Measurements from ENCODE around the gene THAP11.
A peak's percentile ranks its signal among the peaks of the same experiment; 100 is the strongest.
"Not testable (repeated sequence)": the region's sequence is repeated elsewhere in the genome, so short reads cannot be mapped to it uniquely, and the experiment has no call there.

The THAP11 gene

DNA sequence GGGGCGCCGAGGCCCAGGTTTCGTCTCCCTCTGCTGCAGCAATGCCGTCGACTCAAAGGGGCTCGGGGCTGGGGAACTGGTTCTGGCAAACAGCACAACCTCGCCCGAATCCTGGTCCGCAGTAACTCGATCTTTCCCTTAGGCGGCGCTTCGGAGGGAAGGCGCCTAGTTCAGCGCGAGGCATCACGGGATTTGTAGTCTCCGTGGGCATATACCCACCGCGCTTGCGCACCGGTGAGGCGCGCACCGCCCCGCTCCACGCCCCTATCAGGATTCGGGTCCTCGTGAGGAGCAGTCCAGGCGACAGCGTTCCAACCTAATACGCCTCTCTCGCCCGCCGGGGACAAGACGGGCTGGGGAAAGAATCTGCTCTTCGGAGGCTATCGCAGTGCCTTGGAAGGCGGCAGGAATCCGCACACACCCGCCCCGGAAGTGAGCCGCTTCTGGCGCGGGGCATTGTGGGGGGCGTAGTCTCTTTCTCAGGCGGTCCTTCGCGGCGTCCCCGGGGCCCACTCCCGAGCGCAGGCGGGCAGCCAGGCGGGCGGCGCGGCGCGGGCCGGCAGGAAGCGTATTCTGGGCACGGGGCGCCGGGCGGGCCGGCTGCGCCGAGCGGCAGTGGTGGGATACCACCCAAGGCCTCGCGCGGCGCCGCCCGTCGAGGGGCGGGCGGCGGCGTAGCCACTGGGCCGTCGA, at the start of gene THAP11:
THAP11 (plus strand) TSS at position 505 of the 693 bp plus-strand sequence. CDS start 235 bp downstream, outside the sequence.
- peak; percentile 75 for DNase-seq

DNA sequence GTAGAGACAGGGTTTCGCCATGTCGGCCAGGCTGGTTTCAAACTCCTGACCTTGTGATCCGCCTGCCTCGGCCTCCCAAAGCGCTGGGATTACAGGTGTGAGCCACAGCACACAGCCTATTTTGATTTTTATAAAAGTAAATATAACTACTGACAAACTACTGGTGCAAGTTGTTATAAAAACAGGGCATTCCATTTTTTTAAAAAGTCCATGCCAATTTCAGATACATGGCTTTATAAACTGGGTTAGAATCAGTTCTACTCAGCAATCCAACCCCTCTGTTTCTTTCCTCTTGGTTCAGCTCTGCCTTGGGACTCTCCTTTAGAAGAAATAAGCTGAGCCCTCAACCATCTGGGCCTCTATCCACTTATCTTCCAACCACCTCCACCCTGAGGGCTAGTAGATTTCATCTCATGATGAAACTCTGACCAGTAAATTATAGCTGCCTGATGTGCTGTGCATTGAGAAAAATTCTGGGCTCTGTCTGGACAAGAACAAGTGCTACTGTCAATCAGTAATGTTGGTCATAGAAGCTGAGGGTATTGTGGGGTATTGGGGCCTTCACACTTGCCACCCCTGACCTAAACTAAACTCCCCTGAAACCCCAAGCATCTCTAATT, 45.9 kb upstream of the THAP11 start:
- no peak for DNase-seq

DNA sequence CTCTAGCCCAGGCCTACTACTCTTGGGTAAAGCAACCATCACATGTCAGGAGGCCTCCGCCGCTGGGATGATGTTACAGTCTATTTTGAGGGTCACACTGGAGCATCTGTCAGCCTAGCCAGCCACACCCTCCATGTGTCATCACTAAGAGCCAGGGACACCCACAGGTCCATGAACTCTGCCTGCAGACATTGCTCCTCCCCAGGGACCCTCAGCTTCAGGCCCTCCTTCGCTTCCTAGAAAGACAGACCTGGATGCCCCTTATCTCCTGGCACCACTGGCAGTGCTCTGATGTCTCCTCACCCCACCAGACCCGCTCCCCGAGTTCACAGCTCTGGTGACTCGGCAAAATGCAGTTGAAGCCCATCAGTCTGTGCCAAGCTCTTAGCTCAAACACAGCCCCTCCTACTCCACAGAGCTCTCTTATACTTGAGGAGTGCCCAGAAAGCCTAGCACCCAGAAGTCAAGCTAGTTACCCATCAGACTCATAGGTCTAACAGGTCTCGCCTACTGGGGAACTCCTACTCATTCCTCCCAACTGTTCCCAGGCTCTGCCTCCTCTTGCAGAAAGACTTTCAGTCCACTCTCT, 41.7 kb upstream of the THAP11 start:
- DNase-seq = no peak

DNA sequence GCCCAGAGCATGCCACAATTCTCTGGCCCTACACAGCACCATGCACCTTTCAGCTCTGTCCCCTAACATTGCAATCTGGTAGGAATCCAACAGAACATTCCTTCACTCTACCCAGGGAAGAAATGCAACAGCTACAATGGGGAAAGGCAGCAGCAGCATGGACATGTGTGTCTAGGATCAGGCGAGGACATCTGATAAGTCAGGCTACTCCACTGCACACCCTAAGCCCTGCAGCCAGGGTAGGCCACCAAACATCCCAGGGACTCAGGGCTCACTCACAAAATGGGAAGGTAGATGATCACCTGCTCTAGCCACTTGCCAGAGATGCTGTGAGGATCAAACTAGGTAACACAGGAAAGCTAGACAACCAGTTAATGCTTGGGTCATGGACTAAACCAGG, 40.9 kb upstream of the THAP11 start:
- no peak for DNase-seq

DNA sequence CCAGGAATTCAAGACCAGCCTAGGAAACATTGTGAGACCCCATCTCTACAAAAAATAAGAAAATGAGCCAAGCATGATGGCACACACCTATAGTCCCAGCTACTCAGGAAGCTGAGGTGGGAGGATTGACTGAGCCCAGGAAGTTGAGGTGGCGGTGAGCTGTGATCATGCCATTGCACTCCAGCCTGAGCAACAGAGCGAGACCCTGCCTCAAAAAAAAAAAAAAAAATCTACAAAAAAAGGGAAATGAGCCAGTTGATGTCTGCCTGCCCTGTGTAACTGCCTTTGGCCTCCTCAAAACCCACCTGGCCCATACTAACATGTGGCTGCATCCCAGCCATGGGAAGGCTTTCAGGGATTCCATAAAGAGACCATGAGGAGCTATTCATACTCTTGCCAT, 40.2 kb upstream of the THAP11 start:
- no peak for DNase-seq

DNA sequence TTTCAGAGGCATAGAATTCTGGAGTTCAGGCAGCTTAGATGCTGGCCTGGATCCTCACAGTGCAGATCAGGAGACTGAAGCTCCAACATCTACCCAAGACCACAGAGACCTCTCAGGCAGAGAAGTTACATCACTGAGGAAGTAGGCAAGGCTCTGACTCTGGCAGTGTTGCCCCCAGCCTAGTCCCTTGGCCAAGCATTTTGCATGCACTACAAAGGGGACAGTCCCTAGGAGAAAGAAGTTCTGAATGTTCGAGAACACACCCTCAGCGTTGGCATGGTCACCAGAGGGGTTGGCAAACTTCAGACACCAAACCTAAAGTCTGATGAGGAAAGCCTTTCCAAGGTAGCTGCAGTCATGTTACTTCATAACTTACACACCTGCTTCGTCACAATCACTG, 38.2 kb upstream of the THAP11 start:
- no peak for DNase-seq

DNA sequence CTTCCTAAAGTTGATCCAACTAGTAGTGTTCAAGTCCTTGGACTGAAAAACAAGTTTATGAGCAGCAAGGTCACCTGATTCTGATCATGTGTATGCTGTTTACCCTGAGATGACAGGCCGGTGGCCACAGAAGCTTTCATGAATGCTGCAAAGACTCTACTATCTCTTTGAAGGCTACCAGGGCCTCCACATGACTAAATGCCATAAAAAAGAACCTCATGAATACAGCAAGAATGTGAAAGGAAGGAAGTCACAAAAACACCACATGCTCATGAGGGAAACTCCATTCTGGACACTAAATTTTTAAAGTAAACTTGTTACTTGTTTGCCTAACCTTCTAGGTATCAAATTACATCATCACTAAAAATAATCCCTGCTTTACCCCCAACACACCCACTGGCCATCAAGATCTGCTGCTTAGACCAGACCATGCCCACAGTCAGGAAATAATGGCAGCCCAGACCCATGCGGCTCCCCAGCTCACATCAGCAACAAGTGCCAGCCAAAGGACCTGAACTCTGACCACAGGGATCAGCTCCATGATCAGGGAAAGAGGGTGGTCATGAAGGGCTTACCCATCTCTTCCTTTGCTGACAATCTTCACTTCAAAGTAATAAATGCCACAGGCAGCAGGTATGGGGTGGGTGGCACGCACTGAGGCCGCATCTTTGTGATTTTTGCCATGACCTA, 37.1 kb upstream of the THAP11 start:
- no peak for DNase-seq

DNA sequence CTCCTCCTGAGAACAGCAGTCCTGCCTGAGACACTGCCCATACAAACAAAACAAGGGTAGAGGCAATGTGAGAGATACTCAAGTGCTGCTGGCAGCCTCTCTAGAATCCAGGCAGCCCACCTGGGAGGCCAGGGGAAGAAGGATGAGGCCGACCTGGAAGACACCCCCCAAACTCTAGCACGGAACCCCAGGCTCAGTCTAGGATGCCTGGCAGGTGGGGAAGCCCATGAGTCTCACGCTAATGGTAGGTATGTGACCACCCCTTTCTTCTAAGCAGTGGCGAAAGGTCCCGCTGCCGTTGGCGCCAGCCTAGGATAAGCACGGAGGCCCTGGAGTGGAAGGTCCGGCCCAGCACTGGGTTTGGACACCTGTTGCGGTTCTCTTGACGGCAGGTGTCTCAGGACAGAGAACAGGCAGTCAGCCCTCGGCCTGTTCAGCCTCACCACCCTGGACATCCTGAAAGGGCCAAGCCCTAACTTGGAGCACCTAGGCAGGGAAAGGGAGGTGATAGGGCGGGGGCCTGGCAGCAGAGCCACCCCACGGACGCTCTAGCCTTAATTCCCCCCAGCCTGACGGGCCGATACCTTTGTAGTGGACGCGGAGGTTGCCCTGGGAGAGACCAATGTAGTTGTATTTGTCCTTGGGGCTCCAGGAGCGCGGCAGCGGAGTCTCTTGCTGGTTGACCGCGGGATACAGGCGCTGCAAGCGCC, 36.2 kb upstream of the THAP11 start:
- DNase-seq = no peak

DNA sequence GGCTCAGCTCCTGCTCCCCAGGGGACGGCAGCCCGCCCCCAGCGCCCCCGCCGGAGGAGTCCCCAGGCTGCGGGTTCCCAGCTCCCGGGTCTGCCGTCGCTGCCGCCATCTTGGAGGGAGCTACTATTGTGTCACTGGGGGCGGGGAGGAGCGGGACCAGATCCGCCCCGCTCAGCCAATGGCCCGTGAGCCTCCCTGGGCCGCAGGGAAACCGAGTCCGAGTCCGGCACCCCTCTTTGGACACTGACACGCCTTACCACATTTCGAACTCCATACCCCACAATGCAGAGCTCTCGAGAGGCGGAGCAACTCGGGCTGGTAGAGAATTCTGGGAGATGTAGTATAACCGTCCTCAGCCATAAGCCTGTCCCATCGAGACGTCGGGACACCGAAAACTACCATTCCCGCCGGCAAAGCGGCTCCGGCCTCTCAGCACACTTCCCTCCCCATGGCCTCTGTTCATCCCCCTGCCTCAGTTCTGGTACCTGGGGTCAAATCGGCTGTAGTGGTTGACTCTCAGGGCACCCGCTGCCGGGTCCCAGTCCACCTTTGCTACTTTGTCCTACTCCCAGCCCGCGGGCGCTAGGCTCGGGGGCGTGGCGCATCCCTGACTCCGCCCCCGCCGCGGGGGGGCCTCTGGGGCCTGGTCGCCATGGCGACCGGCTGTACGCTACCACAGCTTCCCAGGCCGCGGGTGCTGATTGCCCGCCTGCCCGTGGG, 35.5 kb upstream of the THAP11 start, which contains the start of the genes RANBP10 and TSNAXIP1:
RANBP10 (minus strand) TSS at position 133 of the 720 bp plus-strand sequence; CDS start at position 109, 24 bp downstream.
TSNAXIP1 (plus strand) TSS at position 462 of the 720 bp plus-strand sequence. CDS start 261 bp downstream, outside the sequence.
- peak; percentile 87 for DNase-seq

DNA sequence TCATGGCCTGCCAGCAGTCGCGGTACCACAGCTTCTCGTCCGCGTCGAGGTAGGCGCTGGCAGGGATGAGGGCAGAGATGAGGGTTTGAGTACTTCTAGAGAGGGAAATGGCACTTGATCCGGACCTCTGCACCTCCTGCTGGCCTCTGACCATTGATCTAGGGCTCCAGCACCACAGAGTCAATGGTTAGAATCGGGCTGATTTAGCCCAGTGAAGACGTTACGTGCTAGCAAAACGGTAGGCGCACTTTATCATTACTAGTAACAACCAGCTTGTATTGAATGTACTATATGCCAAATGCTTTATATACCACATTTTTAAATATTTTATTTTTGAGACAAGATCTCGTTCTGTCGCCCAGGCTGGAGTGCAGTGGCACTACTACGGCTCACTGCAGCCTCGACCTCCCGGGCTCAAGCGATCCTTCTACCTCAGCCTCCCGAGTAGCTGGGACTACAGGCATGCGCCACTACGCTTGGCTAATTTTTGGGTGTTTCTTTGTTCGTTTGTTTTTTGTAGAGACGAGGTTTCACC, 34.9 kb upstream of the THAP11 start:
- DNase-seq = no peak

DNA sequence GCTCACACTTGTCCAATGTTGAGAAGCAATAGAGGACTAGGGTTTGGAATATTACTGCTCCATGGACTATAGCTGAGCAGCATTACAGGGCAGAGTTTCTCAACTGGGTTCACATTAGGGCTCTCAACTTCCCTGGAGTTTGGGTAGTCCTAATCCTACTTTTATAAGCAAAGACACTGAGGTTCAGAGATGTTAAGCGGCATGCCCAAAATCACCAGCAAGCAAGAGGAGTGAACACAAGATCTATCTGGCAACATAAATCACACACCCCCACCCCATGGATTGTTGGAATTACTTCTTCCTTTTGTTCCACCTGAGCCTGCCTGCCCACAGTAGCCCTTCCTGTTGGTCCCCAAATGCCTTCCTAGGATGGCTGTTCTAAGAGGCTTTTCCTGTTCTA, 30.2 kb upstream of the THAP11 start:
- no peak for DNase-seq

DNA sequence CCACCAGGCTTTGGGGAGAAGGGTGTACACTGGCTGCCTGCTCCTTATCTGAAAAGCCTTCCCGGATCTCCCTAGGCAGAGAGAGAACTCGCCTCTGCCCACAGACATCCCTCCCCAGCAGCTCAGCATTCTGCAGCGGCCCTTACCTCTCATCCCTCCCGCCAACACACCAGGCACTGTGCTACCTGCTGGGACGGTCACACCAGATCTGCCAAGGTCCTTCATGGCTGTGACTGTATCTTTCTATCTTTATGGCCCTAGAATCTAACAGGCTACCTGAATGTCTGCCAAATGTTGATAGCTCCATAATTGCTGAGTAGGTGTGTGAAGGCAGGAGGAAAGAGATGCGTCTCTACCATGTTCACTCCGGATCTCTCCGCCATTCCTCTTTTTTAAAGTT, 27.6 kb upstream of the THAP11 start:
- DNase-seq = no peak

DNA sequence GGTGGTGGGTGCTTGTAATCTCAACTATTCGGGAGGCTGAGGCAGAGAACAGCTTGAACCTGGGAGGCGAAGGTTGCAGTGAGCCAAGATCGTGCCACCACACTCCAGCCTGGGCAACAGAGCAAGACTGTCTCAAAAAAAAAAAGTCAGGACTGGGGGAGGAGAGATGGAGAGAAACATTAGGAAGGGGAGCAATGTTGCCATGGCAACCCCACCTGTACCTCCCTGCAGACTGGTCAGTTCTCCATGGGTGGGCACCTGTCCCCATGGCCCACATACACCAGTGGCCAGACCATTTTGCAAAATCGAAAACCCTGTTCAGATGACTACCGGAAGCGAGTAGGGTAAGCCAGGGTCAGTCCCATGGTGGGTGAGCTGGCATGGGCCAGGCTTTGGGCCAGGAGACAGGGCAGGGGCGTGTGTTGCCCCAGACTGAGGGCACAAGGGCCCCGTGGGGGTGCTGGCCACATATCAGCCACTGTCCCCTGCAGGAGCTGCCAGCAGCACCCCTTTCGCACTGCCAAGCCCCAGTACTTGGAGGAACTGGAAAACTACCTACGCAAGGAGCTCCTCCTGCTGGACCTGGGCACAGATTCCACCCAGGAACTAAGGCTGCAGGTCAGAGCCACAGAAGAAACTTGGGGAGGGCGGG, 21.4 kb upstream of the THAP11 start:
- no peak for DNase-seq

DNA sequence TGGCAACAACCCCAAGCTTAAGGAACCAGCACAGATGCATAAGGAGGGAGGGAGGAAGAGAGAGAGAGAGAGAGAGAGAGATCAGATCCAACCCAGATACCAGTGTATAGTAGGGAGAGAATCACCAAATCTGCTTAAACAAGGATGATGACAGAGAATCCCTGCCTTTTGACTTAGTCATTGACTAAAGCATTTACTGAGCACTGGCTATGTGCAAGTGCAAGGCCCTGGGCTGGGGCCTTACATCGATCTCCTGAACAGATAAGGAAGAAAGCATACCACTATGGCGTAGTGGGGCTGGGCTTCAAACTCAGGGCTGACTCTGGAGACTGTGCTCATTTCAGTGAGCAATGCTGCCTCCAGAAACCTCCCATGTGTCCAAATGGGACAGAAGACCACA, 19.6 kb upstream of the THAP11 start:
- DNase-seq = no peak

DNA sequence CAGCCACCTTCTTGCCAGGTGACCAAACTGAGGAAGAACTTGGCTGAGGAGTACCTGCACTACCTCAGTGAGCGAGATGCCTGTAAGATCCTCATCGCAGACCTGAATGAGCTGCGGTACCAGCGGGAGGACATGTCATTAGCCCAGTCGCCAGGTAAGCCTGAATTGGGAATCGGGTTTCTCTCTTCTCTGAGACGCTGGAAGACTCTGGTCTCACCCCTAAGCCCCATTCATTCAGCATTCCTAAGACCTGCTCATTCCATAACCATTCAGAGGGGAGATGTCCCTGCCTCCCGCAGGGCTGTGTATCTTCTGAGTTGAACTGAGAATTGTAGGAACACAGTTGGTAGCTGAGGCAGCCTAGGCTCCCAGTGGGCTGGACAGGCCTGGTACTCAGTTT, 17.0 kb upstream of the THAP11 start:
- no peak for DNase-seq

DNA sequence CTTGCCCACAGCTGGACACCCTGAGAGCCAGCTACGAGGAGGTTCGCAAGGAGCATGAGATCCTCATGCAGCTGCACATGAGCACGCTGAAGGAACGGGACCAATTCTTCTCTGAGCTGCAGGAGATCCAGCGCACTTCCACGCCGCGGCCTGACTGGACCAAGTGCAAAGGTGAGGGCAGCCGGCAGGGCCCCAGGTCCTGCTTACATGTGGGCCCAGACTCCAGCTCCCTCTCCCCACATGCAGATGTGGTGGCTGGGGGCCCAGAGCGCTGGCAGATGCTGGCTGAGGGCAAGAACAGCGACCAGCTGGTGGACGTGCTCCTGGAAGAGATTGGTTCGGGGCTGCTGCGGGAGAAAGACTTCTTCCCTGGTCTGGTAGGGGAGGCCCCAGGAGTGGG, 16.2 kb upstream of the THAP11 start:
- DNase-seq = no peak

DNA sequence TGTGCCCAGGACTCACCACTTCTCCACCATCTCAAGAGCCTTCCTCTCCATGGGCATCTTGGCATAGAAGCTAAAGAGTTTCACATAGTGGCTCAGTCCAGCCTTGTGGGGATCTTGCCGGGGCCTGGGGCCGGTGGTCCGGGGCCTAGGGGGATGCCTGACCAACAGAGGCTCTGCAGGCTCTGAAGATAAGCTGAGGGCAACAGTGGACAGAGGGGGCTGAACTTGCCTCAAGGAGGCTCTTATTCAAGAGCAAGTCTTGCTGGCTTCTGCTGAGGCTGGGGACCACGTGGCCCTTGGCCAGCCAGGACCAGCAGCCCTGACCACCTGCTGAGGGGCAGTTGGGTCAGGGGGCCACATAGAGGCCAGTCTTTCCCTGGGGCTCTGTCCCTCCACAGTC, 13.5 kb upstream of the THAP11 start:
- no peak for DNase-seq

DNA sequence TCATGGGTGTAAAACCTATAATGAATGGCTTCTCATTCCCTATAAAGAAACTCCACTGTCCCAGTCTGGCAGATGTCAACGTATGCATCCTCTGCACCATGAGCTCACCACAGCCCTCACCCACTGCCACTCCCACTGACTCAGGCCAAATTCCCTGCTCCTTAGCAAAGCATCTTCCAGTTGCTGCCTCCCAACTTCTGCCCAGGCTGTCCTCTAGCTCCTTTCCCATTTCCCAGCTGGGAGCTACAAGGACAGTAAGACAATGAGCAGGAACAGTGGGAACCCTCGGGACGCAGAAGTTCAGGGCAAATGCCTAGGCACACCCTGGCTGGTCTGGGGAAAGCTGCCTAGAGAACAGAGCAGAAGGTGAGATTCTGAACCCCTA, 9.1 kb upstream of the THAP11 start:
- DNase-seq = no peak

DNA sequence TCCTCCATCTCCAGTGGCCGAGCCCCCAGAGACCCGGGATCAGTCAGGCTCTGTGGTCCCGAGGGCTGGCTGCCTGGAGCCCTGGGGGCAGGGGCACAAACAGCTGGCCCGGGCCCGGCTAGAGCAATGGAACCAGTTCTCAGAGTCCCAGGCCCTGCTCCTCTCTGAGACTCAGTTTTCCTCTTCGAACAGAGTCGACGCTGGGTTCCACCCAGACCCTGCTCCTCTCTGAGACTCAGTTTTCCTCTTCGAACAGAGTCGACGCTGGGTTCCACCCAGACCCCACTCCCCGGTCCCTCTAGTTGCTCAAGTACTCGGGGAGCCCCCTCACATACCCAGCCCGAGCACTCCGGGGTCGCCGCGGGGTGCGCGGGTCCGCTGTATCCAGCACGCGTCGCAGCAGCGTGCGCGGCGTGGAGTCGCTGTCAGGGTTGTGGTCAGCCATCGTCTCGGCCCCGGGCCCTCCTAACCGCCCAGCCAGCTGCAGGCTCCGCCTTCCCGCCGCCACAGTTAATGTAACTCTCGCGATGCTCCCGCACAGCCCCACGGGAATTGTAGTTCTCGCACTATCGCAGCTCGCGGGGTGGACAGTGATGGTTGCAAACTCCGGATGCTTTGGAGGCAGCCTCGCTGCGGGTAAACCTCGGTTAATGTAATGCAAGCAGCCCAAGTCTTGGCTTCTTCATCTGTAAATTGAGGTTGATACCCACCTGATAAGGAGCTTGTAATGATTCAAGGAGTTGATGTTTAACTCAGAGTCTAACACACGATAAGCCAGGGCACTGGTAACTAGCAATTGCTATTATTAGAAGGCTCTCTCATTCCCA, 8.5 kb upstream of the THAP11 start:
- DNase-seq = peak; percentile 13

DNA sequence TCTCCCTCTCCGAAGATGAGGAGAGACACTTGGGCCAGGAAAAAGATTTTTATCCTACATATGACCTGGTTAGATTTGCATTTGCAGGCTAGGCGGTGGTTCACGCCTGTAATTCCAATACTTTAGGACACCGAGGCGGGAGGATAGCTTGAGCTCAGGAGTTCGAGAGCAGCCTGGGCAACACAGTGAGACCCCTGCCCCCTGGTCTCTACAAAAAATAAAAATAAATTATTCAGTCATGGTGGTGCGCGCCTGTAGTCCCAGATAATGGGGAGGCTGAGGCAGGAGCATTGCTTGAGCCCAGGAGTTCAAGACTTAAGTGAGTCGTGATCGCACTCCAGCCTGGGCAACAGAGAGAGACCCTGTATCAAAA, 7.9 kb upstream of the THAP11 start:
- DNase-seq = no peak

DNA sequence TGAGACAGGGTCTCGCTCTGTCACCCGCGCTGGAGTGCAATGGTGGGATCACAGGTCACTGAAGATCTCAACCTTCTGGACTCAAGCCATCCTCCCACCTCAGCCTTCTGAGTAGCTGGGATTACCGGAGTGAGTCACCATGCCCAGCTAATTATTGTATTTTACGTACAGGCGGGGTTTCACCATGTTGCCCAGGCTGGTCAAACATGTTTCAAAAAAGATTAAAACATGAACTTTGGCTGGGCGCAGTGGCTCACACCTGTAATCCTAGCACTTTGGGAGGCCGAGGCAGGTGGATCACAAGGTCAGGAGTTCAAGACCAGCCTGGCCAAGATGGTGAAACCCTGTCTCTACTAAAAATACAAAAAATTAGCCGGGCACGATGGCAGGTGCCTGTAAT, 4.9 kb upstream of the THAP11 start:
- not testable (repeated sequence) for DNase-seq
